Measurements from ENCODE around the gene POLD1.

- TF ChIP-seq CTCF (conservative IDR thresholded peaks at IDR 0.05; ENCODE audit: low read length), result no peak
- no peak for TF ChIP-seq EZH2phosphoT487 (IDR thresholded peaks at IDR 0.05; ENCODE audit: borderline replicate concordance, low read depth, low read length)
These were observed 59.9 kb downstream of the POLD1 start for GRCh38 chr19:50444059-50444458.

Measured in OCI-LY7 (cell line).